ENCODE results near the gene NME4.
"Not testable (repeated sequence)": the region's sequence is repeated elsewhere in the genome, so short reads cannot be mapped to it uniquely, and the experiment has no call there.

The NME4 gene

DNA sequence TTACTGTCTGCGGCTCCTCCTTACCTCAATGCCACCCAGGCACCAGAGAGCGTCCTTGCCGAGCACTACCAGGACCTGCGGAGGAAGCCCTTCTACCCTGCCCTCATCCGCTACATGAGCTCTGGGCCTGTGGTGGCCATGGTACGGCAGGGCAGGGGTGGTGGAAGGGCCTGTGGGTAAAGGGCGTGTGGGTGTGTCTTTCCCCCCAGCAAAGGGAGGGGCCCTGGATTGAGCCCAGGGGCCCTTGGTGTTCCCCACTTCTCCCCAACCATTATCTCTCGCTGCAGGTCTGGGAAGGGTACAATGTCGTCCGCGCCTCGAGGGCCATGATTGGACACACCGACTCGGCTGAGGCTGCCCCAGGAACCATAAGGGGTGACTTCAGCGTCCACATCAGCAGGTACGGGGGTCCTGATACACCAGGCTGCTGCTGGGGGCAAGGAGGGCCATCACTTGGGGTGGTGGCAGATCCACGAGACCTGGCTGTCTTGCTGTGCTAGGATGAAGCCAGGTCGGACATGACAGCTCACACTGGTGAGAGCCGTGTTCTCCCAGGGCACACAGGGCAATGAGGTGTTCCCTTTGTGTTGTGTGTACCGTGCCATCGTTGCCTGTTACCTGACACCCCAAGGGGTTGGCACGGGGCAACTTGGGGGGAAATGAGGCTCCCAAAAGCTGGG is 2.5 kb downstream of the NME4 start:
- no peak for DNase-seq

DNA sequence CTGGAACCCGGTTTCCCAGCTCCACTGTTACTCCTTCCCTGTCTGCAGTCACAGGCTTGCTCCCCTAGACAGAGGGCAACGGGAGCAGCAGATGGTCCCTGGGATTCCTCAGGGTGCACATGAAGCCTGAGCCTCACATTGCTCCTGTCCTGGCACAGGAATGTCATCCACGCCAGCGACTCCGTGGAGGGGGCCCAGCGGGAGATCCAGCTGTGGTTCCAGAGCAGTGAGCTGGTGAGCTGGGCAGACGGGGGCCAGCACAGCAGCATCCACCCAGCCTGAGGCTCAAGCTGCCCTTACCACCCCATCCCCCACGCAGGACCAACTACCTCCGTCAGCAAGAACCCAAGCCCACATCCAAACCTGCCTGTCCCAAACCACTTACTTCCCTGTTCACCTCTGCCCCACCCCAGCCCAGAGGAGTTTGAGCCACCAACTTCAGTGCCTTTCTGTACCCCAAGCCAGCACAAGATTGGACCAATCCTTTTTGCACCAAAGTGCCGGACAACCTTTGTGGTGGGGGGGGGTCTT is 3.1 kb downstream of the NME4 start:
- no peak for DNase-seq

DNA sequence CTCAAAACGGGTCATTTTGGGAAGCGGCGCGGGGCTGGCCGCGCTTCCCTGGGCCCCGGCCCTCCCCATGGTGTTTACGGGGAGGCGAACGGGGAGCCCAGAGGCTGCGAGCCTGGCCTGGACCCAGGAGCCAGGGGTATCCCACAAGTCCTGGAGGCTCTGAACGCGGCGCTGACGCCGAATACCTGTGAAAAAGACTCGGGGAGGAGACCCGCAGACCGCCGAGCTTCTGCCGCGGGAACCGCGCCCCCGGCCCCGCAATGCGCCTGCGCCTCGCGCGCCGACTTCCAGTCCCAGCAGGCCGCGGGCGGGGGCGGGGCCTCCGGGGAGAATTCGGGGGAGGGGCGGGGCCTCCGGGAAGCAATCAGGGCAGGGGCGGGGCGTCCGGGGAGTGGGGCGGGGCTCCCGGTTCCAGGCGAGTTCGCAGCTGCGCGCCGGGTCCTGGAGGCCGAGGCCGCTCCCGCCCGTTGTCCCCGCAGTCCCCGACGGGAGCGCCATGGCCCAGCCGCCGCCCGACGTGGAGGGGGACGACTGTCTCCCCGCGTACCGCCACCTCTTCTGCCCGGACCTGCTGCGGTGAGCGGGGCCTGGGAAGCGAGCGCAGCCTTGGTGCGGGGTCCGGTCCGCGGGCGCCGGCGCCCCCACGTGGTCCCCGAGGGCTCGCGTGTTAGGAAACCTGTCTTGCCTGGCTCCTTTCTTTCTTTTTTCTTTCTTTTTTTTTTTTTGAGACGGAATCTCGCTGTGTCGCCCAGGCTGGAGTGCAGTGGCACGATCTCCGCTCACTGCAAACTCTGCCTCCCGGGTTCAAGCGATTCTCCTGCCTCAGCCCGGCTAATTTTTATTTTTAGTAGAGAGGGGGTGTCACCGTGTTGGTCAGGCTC is 4.7 kb downstream of the NME4 start, which contains the start of gene DECR2:
TSS of gene DECR2 (plus strand) at position 418 of the 881 bp plus-strand sequence. CDS start at position 497, 79 bp downstream.
- peak; percentile 67 to 92 for DNase-seq

DNA sequence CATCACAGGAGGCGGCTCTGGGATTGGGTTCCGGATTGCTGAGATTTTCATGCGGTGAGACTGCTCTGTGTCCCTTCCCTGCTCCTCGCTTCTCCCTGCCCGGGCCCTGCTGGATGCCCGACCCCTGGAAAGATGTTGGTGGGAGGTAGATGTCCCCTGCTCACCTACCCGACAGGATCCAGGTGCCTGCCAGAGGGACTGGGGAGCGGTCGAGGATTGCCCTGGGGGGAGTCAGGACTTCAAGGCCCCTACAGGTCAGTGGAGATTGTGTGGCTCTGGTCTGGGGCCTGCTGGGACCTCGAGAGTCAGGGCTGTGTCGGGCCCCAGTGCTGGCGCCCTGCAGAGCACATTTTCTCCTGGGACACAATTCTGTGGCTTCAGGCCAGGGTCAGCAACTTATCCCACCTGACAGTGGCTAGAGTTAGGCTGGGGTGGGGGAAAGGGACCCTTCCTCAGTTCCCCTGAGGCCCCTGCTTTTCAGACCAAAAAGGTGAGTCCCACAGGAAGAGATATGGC is 8.0 kb downstream of the NME4 start:
- no peak for DNase-seq

DNA sequence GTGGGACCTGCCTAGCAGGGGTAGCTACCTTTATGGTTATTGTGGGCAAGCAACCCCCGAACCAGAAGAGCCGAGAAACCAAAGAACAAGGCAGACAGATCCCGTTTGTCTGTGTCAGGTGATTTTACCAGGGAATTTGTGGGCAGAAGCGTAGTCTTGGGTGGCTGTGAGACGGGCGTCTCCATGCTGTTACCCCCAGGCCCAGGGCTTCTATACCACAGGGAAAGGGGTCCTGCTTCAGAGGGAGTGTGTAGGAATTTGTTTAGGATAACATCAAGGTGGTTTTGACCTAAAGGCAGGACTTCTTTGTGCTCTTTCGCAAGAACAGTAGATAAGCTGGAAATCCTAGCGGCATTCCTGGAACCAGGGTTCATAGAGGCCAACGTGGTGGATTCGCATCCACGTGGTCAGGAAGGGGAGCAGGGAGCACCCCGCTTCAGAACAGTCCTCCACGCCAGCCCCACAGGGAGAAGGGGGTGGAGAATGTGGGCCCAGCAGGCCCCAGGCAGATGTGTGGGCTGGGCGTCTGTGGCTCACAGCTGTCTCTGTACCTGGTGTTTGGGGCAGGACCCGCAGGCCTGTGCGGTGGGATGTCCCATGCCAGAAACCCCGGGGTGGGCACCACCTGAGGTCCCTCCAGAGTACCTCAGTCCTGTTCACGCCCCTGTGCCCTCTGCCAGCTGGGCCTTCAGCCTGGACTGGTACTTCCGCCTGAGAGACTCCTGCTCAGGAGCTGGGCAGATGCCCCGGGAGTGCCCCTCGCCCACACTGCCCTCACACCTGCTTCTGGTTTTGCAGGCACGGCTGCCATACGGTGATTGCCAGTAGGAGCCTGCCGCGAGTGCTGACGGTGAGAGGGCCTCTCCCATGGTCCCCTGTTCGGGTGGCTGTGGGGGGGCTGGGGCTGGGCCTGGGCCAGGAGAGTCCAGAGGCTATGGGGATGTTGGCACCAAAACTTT is 8.8 kb downstream of the NME4 start:
- no peak for DNase-seq

DNA sequence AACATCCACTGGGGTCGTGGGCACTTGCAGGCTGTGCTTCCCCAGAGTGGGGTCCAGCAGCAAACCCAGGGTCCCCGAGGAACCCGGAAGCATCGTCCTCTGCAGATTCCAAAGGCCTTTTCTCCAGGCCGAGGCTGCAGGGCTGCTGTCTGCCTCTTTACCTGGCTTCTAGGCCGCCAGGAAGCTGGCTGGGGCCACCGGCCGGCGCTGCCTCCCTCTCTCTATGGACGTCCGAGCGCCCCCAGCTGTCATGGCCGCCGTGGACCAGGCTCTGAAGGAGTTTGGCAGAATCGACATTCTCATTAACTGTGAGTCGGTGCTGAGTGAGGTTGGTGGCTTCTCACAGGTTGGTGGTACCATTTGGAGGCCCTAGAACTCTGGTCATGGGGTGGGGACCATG is 10.3 kb downstream of the NME4 start:
- DNase-seq, result no peak

DNA sequence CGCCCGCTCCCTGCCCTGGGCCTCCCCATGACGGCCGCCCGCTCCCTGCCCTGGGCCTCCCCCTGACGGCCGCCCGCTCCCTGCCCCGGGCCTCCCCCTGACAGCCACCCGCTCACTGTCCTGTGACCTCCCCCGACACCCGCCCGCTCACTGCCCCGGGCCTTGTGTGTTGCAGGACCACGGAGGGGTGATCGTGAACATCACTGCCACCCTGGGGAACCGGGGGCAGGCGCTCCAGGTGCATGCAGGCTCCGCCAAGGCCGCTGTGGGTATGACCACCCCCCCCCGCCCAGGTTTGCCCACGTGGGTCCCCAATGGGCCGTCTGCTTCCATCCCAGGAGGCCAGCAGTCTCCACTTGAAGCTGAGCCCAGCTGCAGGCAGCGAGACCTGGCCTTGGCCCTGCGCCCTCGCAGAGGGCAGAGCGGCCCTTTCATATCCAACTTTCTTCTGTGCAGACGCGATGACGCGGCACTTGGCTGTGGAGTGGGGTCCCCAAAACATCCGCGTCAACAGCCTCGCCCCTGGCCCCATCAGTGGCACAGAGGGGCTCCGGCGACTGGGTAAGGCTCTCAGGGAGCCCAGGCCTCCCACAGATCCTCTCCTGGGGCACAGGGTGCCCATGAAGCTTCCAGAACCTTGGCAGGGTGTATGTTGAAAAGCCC is 13.6 kb downstream of the NME4 start:
- DNase-seq, result no peak

DNA sequence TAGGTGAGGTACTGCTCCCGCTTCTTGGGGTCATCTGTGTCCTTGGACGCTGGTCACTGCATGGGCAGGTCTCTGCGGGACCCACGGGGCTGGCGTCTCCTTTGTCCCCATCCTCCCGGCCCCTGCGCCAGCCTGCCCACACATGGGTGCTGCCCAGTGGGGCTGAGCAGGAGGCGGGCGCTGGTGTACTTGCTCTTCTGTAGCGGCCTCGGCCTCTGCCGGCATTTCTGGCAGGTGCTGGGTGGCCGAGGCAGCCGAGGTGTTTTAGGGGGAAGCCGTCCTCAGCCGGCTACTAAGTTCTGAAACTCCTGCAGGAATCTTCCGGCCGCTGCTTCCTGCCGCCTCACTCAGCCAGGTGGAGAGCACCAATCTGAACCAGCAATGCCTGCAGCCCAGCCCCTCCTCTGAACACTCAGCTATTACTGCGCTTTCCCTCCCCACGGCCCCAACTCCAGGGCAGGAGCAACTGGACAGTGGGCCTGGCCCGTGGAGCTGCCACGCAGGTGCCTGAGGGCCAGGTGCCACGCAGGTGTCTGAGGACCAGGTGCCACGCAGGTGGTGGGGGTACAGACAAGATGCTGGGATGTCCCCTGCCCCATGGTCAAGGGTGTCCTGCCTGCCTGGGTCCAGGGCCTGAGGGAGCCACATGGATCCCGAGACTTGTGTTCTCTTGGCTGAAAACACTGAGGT is 14.7 kb downstream of the NME4 start:
- no peak for DNase-seq

DNA sequence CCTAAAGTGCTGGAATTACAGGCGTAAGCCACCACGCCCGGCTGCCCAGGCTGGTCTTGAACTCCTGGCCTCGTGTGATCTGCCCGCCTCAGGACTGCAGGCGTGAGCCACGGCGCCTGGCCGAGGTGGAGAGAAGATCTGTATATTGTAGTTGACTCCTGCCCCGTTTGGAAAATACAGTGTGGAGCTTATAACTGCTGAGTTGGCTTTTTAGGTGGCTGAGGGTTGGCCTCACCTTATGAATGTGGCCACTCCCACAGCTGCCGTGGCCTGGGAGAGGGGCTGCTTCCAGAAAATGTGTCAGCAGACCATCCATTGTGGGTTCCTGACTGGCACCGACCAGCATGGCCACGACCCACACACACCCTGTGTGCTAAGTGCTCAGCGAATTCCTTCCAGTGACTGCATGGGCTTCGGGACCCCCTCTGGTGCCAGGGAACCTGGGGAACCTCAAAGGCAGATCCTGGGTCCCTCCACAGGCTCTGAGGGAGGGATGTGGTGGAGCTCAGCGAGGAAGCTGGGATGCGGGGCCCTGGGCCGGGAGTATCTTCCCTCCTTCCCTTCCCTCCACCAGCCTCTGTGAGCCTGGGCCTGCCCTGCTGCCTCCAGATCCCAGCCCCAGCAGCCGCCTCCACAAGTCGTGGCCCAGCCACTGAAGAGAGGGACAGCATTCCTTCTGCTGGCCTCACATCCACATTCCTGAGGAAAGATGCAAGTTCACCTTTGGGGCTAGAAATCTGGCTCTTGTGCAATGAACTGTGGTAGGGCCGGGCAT is 17.6 kb downstream of the NME4 start:
- no peak for DNase-seq

DNA sequence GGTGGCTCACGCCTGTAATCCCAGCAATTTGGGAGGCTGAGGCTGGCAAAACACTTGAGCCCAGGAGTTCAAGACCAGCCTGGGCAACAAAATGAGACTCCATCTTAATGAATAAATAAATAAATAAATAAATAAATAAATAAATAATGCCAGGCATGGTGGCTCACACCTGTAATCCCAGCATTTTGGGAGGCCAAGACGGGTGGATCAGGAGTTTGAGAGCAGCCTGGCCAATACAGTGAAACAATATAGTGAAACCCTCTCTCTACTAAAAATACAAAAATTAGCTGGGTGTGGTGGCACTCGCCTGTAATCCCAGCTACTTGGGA is 18.1 kb downstream of the NME4 start:
- DNase-seq, result not testable (repeated sequence)

DNA sequence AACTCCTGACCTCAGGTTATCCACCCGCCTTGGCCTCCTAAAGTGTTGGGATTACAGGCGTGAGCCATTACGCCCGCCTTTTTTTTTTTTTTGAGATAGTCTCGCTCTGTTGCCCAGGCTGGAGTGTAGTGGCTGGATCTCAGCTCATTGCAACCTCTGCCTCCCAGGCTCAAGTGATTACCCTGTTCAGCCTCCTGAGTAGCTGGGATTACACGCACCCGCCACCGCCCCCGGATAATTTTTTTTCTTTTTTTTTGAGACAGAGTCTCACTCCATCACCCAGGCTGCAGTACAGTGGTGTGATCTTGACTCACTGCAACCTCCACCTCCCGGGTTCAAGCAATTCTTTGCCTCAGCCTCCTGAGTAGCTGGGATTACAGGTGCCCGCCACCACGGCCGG is 25.2 kb downstream of the NME4 start:
- not testable (repeated sequence) for DNase-seq

DNA sequence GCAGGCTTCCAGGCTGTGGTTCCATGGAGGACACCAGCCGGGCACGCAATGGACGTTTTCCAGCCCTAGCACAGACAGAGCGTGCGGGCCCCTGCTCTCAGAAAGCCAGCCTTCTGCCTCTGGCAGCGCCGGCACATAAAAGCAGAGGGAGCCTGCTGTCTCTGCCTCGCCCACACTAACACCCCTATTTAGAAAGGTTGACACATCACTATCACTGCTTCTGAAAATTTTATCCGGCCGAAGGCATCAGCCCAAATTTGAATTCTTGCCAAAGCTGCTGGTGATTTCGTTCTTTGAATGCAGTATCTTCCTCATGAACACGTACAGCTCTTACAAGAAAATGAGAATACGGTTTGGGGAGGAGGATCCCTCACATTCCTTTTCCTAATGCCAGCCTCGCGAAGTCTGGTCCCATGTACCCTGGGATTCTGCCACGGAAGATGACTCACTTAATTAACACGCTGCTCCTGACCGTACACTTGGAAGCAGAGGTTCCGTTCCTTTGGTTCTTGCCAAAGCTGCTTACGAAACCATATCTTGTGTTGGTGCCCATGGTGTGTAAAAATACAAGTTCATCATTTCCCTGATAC is 27.1 kb downstream of the NME4 start:
- DNase-seq, result peak; percentile 43 to 76

DNA sequence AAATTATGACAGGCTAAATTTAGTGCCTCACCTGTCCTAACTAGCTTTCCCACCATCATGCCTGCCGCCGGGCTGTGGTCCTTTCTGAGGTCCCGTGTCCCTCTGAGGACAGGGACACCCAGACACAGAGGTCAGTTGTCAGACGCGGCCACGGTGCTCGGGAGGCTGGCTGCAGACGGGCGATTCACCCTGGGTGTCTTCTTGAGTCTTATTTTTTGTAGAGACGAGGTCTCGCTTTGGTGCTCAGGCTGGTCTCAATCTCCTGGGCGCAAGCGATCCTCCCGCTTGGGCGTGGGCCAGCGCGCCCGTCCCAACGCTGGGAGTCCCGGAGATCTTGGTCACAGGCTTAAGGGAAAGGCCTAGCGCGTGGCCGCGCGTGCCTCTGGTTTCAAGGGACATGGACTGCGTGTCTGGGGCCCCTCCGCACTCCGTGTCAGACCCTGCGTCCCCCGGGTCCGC is 27.7 kb downstream of the NME4 start:
- DNase-seq, result peak in 1 of 2 experiments; percentile 54

DNA sequence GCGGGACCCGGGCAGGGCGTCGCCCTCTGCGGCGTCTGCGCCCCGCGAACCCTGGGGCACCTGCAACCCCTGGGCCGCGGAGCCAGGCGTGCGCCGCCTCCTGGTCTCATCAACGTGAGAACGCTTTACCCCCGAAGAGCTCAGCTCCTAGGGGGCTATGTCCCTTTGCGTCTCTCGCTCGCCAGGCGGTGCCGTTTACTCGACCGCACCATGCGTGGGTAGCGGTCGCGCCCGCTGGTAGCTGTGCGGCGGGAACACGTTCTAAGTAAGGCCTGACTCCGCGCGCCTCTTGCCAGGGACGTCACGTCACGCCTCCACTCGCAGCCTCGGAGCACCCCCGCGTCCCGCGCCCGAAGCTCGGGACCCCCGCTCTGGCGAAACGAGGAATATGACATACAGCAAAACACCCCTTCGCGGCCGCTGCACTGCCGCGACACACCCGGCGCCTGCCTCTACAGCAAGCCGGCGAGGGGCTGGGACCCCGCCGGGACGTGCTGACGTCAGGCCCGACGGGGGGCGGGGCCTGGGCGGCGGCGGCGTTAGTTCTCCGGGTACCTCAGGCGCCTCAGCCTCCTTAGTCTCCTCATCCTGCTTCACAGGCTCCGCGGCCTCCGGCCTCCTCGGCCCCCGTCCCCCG is 28.2 kb downstream of the NME4 start, which contains the start of gene RAB11FIP3:
TSS of gene RAB11FIP3 (plus strand) at position 568 of the 637 bp plus-strand sequence. CDS start 358 bp downstream, outside the sequence.
- DNase-seq, result peak; percentile 43 to 83

DNA sequence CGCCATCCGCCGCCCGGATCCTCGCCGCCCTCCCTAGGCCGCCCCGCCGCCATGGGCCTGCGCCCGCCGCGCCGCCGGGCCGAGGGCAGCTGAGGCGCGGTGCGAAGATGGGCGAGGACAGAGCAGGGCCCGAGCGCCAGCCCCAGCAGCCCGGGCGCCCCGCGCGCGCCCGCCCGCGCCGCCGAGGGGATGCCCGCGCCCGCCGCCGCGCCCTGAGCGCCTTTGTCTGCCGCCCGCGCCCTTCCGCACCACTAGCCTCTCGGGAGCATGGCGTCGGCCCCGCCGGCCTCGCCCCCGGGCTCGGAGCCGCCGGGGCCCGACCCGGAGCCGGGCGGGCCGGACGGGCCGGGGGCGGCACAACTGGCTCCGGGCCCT is 28.7 kb downstream of the NME4 start:
- DNase-seq, result no peak

DNA sequence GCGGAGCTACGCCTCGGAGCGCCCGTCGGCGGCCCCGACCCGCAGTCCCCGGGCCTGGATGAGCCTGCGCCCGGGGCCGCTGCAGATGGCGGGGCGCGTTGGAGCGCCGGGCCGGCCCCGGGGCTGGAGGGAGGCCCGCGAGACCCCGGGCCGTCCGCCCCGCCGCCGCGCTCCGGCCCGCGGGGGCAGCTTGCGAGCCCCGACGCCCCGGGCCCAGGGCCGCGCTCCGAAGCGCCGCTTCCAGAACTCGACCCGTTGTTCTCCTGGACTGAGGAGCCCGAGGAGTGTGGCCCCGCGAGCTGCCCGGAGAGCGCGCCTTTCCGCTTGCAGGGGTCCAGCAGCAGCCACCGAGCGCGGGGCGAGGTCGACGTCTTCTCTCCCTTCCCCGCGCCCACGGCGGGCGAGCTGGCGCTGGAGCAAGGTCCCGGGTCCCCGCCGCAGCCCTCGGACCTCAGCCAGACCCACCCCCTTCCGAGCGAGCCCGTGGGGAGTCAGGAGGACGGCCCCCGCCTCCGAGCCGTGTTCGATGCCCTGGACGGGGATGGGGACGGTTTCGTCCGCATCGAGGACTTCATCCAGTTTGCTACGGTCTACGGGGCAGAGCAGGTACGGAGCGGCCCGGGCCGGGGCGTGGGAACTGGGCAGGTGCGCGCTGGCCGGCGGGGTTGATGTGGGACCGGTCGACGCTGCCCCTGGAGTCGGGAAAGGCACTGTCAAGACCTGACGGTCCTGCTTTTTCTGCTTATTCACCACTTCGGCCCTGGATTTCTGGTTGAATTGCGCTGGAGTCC is 29.3 kb downstream of the NME4 start:
- no peak for DNase-seq

DNA sequence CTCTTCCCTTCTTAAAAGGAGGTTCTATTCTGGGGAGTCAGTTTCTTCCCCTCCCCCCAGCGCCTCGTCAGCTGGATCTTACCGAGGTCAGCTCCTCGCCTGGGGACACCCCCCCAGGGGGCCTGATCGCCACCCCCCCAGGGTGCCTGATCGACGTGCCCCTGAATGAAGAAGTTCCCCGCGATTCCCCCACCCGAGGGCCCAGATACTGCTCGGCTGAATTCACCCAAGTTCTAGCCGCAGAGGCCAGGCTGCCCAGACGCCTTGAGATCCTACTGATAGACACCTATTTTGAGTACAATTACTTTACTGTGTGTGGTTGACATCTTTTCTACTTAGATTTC is 29.9 kb downstream of the NME4 start:
- DNase-seq, result no peak

DNA sequence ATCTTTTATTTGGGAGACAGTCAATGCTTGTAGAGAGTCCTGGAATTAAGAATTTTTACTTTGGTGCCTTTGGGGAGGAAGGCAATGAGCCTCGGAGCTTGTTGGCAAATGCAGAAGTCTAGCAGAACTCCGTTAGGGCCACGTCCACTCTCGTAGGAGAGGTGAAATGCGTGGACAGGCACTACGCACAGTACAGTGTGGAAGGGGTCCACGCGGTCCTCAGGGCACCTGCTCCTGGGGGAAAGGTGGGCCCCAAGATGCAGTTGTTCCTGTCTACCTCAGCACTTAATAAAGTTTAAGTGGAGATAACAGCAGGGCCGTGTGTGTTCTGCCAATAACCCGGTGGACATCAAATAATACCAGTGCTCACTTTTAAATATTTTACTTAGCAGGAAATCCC is 30.3 kb downstream of the NME4 start:
- no peak for DNase-seq

DNA sequence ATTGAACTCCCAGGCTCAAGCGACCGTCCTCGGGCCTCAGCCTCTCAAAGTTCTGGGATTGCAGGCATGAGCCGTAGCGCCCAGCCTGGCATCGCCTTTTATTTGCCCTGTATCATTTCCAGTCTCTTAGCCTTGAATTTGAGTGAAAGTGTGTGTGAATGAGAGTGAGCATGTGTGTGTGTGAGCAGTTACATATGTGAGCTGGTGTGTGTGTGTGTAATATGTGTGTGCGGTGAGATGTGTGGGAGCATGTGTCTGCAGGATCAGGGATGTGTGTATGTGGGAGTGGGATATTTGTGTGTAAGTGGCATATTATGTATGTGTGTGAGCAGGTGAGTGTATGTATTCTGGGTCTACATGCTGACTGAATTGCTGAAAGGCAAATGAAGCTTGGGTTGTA is 33.9 kb downstream of the NME4 start:
- DNase-seq, result no peak
